Activated T-helper 1 cell treated with anti-CD3 and anti-CD28 coated beads, Interleukin-2, amount 50 U/mL, for 16 hours (primary cell): ENCODE results near the gene PPM1L.
"Not testable (repeated sequence)": the region's sequence is repeated elsewhere in the genome, so short reads cannot be mapped to it uniquely, and the experiment has no call there.

Experiments
- DNase-seq, 2 donors: peaks; one replicate each; pipeline ENCODE4 v3.0.0-alpha.2; 2020; ENCODE audit warnings: low read depth in 1 of 2, low spot score in 1 of 2

The PPM1L gene

GRCh38 chr3:160977773-160978172 lies 221.7 kb downstream of the PPM1L start:
- DNase-seq = no peak

GRCh38 chr3:160980740-160981139 lies 224.7 kb downstream of the PPM1L start:
- DNase-seq = no peak

- no peak for DNase-seq
Measured at GRCh38 chr3:160981217-160981938, 225.3 kb downstream of the PPM1L start.

GRCh38 chr3:160982491-160982890 lies 226.5 kb downstream of the PPM1L start:
- DNase-seq = no peak

GRCh38 chr3:160983900-160984299 lies 227.9 kb downstream of the PPM1L start:
- not testable (repeated sequence) for DNase-seq

GRCh38 chr3:160986069-160986468 lies 230.0 kb downstream of the PPM1L start:
- no peak for DNase-seq

- DNase-seq = no peak
Measured at GRCh38 chr3:160987982-160988964, 232.2 kb downstream of the PPM1L start.

GRCh38 chr3:160990446-160990845 lies 234.4 kb downstream of the PPM1L start:
- no peak for DNase-seq

- no peak for DNase-seq
Measured at GRCh38 chr3:160992712-160993111, 236.7 kb downstream of the PPM1L start.

GRCh38 chr3:160996811-160997210 lies 240.8 kb downstream of the PPM1L start:
- DNase-seq = no peak

- no peak for DNase-seq
Measured at GRCh38 chr3:160998581-160998980, 242.6 kb downstream of the PPM1L start.

- DNase-seq = no peak
Measured at GRCh38 chr3:160999274-160999673, 243.2 kb downstream of the PPM1L start.

GRCh38 chr3:161008086-161008485 lies 252.1 kb downstream of the PPM1L start:
- no peak for DNase-seq

GRCh38 chr3:161010151-161010550 lies 254.1 kb downstream of the PPM1L start:
- not testable (repeated sequence) for DNase-seq

GRCh38 chr3:161014843-161015749 lies 259.1 kb downstream of the PPM1L start:
- no peak for DNase-seq

- no peak for DNase-seq
Measured at GRCh38 chr3:161016417-161017313, 260.6 kb downstream of the PPM1L start.

- DNase-seq = no peak
Measured at GRCh38 chr3:161017971-161018370, 261.9 kb downstream of the PPM1L start.

GRCh38 chr3:161020256-161020655 lies 264.2 kb downstream of the PPM1L start:
- DNase-seq = no peak

GRCh38 chr3:161025911-161026310 lies 269.9 kb downstream of the PPM1L start:
- no peak for DNase-seq
